Measurements from ENCODE around the gene P2RY8. TPM values are rescaled to one million over a fixed set of nuclear protein-coding genes. Genes with fewer than 3 reads are reported as not detected.

The P2RY8 gene
- total RNA-seq, 1 donor from 2014 or later, result not detected

DNA sequence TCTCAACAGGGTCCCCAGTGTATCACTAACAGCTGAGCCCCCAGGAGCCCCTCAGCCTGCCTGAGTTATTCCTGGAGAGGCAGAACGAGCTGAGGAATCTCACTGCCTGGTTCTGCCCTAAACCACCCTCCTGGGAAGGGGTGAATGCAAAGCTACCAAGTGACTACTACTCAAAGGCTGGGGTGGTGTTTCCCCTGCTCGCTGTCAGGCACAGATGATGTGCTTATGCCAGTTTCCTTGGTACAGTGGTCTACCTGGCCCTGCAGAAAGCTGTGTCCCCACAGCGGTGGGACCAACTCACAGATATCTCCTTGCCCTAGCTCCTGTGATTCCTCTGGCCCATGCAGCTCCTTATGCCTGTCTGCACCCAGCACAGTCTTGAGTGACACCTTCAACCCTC lies 48.8 kb downstream of the P2RY8 start:
- no peaks in the 10 kb centered on the region for H3K27me3 Mint-ChIP-seq (ENCODE audit: unreplicated experiment)
- H3K36me3 Mint-ChIP-seq (ENCODE audit: unreplicated experiment), result no peaks in the 10 kb centered on the region
- peak; percentile 64 for DNase-seq (ENCODE audit: extremely low spot score, unreplicated experiment)
- peaks cover 3% of the 10 kb centered on the region for H3K4me1 Mint-ChIP-seq (ENCODE audit: unreplicated experiment)
- TF ChIP-seq, protein P1, sequence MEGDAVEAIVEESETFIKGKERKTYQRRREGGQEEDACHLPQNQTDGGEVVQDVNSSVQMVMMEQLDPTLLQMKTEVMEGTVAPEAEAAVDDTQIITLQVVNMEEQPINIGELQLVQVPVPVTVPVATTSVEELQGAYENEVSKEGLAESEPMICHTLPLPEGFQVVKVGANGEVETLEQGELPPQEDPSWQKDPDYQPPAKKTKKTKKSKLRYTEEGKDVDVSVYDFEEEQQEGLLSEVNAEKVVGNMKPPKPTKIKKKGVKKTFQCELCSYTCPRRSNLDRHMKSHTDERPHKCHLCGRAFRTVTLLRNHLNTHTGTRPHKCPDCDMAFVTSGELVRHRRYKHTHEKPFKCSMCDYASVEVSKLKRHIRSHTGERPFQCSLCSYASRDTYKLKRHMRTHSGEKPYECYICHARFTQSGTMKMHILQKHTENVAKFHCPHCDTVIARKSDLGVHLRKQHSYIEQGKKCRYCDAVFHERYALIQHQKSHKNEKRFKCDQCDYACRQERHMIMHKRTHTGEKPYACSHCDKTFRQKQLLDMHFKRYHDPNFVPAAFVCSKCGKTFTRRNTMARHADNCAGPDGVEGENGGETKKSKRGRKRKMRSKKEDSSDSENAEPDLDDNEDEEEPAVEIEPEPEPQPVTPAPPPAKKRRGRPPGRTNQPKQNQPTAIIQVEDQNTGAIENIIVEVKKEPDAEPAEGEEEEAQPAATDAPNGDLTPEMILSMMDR (IDR thresholded peaks at IDR 0.05), result no peak
- H3K4me3 Mint-ChIP-seq (ENCODE audit: unreplicated experiment), result no peak overlapping the region
- no peak overlapping the region for H3K27ac Mint-ChIP-seq (ENCODE audit: unreplicated experiment)
- no peaks in the 10 kb centered on the region for H3K9me3 Mint-ChIP-seq (ENCODE audit: unreplicated experiment)

- TF ChIP-seq, protein P1 (IDR thresholded peaks at IDR 0.05), result no peak
- Mint-ChIP-seq H3K4me3 (ENCODE audit: unreplicated experiment) (no peak overlapping the region), H3K36me3 (ENCODE audit: unreplicated experiment) (no peaks in the 10 kb centered on the region), H3K4me1 (ENCODE audit: unreplicated experiment) (peaks cover 3% of the 10 kb centered on the region), H3K27ac (ENCODE audit: unreplicated experiment) (no peak overlapping the region), H3K27me3 (ENCODE audit: unreplicated experiment) (no peaks in the 10 kb centered on the region), H3K9me3 (ENCODE audit: unreplicated experiment) (no peaks in the 10 kb centered on the region)
- peak; percentile 62 for DNase-seq (ENCODE audit: extremely low spot score, unreplicated experiment)
These were observed 49.6 kb downstream of the P2RY8 start for GRCh38 chrX:1487401-1487800.

GRCh38 chrX:1486749-1487361 lies 50.1 kb downstream of the P2RY8 start:
- Mint-ChIP-seq H3K27ac (ENCODE audit: unreplicated experiment) (no peak overlapping the region), H3K27me3 (ENCODE audit: unreplicated experiment) (no peaks in the 10 kb centered on the region), H3K4me1 (ENCODE audit: unreplicated experiment) (peaks cover 7% of the 10 kb centered on the region), H3K9me3 (ENCODE audit: unreplicated experiment) (no peaks in the 10 kb centered on the region), H3K4me3 (ENCODE audit: unreplicated experiment) (no peak overlapping the region), H3K36me3 (ENCODE audit: unreplicated experiment) (no peaks in the 10 kb centered on the region)
- TF ChIP-seq, protein P1 (IDR thresholded peaks at IDR 0.05), result no peak
- DNase-seq (ENCODE audit: extremely low spot score, unreplicated experiment), result peak; percentile 84

GRCh38 chrX:1486177-1486576 lies 50.8 kb downstream of the P2RY8 start:
- Mint-ChIP-seq H3K27me3 (ENCODE audit: unreplicated experiment) (no peaks in the 10 kb centered on the region), H3K27ac (ENCODE audit: unreplicated experiment) (no peak overlapping the region), H3K4me1 (ENCODE audit: unreplicated experiment) (peaks cover 10% of the 10 kb centered on the region), H3K9me3 (ENCODE audit: unreplicated experiment) (no peaks in the 10 kb centered on the region), H3K4me3 (ENCODE audit: unreplicated experiment) (no peak overlapping the region), H3K36me3 (ENCODE audit: unreplicated experiment) (no peaks in the 10 kb centered on the region)
- TF ChIP-seq, protein P1 (IDR thresholded peaks at IDR 0.05), result no peak
- peak; percentile 46 for DNase-seq (ENCODE audit: extremely low spot score, unreplicated experiment)

- peaks cover 10% of the 10 kb centered on the region for H3K4me1 Mint-ChIP-seq (ENCODE audit: unreplicated experiment)
- DNase-seq (ENCODE audit: extremely low spot score, unreplicated experiment), result peak; percentile 63
- H3K4me3 Mint-ChIP-seq (ENCODE audit: unreplicated experiment), result no peak overlapping the region
- no peaks in the 10 kb centered on the region for H3K27me3 Mint-ChIP-seq (ENCODE audit: unreplicated experiment)
- no peak overlapping the region for H3K27ac Mint-ChIP-seq (ENCODE audit: unreplicated experiment)
- H3K9me3 Mint-ChIP-seq (ENCODE audit: unreplicated experiment), result no peaks in the 10 kb centered on the region
- no peaks in the 10 kb centered on the region for H3K36me3 Mint-ChIP-seq (ENCODE audit: unreplicated experiment)
- TF ChIP-seq, protein P1 (IDR thresholded peaks at IDR 0.05), result no peak
These were observed 52.0 kb downstream of the P2RY8 start for GRCh38 chrX:1485033-1485432.

Data from osteocyte (in vitro differentiated cells).